ENCODE results near the gene FAM227A.
"Not testable (repeated sequence)": the region's sequence is repeated elsewhere in the genome, so short reads cannot be mapped to it uniquely, and the experiment has no call there.

The FAM227A gene

DNA sequence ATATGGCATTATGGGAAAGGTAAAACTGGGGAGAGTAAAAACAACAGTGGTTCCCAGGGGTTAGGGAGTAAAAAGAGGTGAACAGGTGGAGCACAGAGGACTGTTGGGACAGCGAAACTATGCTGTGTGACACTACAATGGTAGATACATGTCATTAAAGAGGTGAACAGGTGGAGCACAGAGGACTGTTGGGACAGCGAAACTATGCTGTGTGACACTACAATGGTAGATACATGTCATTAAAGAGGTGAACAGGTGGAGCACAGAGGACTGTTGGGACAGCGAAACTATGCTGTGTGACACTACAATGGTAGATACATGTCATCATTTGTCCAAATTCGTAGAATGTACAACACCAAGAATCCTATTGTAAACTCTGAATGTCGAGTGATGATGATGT is 11.9 kb downstream of the FAM227A start:
- H3K4me1 Mint-ChIP-seq (ENCODE audit: low read depth); DNase-seq (ENCODE audit: low spot score); H3K36me3 Mint-ChIP-seq (ENCODE audit: low read depth); H3K27ac Mint-ChIP-seq; H3K9me3 Mint-ChIP-seq; H3K4me3 Mint-ChIP-seq: not testable (repeated sequence)
- H3K27me3 Mint-ChIP-seq (ENCODE audit: low read depth): peaks cover 12% of the 10 kb centered on the region

DNA sequence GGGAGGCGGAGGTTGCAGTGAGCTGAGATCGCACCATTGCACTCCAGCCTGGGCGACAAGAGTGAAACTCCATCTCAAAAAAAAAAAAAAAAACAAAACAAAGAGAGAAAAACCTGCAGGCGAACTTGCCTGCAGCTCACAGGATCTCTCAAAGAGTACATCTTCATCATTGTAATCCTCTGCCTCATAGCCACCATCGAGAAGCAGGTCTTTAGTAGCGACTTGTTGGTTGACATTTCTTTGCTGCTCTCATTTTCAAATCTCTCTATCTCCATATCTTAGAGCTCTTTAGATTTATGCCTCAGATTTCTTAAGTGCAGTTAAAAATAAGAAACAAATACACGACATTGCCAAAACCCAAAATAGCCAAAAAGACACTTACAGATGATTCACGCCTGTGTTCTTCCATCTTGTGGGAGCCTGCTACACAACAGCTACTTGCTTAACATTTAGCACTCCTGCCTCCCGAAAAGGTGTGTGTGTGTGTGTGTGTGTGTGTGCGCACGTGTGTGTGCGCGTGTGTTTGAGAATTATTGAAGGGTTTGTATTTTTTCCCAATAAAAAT is 14.6 kb downstream of the FAM227A start:
- H3K9me3 Mint-ChIP-seq: no peaks in the 10 kb centered on the region
- no peaks in the 10 kb centered on the region for H3K4me1 Mint-ChIP-seq (ENCODE audit: low read depth)
- peaks cover 10% of the 10 kb centered on the region for H3K27me3 Mint-ChIP-seq (ENCODE audit: low read depth)
- no peaks in the 10 kb centered on the region for H3K36me3 Mint-ChIP-seq (ENCODE audit: low read depth)
- H3K27ac Mint-ChIP-seq: no peak overlapping the region
- DNase-seq (ENCODE audit: low spot score): no peak
- no peak overlapping the region for H3K4me3 Mint-ChIP-seq

DNA sequence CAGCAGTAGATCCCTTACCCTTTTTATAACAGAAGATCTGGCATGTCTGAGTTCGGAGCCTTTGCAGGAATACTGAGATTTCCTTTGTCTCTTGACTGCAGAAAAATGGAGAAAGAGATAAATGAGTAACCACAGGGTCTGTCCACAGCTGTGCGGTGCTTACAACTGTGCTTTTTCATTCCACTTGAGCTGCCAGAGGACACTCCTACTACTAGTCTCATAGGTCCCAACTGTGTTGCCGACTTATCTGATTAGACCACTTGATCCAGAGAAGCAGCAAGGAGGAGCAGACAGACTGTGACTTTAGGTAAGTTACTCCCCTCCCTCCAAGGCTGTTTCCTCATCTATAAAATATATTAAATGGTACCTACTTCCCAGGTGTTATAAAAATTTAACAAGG is 17.5 kb downstream of the FAM227A start:
- Mint-ChIP-seq H3K4me3 (no peak overlapping the region), H3K27ac (no peak overlapping the region), H3K4me1 (ENCODE audit: low read depth) (no peaks in the 10 kb centered on the region), H3K9me3 (no peaks in the 10 kb centered on the region), H3K27me3 (ENCODE audit: low read depth) (peaks cover 14% of the 10 kb centered on the region), H3K36me3 (ENCODE audit: low read depth) (no peaks in the 10 kb centered on the region)
- DNase-seq (ENCODE audit: low spot score): no peak

DNA sequence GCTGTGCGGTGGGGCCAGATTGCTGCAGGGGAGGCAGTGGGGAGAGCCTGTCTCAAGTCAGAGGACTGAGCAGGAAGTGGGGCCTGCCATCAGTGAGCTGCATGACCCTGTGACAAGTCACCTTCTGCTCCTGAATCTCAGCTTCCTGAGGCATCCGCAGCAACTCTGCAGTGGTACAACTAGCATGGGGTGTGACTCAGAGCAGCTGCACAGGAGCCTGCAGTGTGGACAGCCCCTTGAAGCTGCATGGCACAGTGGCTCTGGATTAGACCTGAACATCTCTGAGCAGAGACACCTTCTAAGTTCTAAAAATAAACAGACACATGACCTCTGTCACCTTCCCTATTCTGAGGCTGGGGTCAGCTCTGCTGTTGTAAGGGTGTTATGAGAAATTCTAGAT is 18.0 kb downstream of the FAM227A start:
- H3K27me3 Mint-ChIP-seq (ENCODE audit: low read depth): peaks cover 14% of the 10 kb centered on the region
- no peaks in the 10 kb centered on the region for H3K9me3 Mint-ChIP-seq
- H3K36me3 Mint-ChIP-seq (ENCODE audit: low read depth): no peaks in the 10 kb centered on the region
- H3K4me1 Mint-ChIP-seq (ENCODE audit: low read depth): no peaks in the 10 kb centered on the region
- H3K4me3 Mint-ChIP-seq: no peak overlapping the region
- H3K27ac Mint-ChIP-seq: no peak overlapping the region
- DNase-seq (ENCODE audit: low spot score): no peak

DNA sequence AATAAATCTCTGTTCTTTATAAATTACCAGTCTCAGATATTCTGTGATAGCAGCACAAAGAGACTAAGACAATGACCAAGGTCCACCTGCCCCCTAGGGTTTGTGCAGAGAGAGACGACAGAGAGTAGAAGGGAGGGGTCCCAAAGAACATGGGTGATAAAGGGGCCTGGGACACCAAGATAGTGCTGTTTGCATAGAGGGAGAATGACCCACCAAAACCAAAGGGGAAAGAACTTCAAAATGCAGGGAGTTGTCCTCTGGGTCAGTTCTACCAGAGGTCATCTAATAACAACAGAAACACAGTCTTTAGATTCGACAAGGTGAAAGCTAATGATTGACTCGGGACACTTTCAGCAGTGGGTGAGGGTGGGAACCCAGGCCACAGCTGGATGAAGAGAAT is 23.7 kb downstream of the FAM227A start:
- Mint-ChIP-seq H3K27ac (no peak overlapping the region), H3K4me1 (ENCODE audit: low read depth) (peaks cover 15% of the 10 kb centered on the region), H3K9me3 (no peaks in the 10 kb centered on the region), H3K36me3 (ENCODE audit: low read depth) (no peaks in the 10 kb centered on the region), H3K27me3 (ENCODE audit: low read depth) (peaks cover 4% of the 10 kb centered on the region), H3K4me3 (no peak overlapping the region)
- no peak for DNase-seq (ENCODE audit: low spot score)

DNA sequence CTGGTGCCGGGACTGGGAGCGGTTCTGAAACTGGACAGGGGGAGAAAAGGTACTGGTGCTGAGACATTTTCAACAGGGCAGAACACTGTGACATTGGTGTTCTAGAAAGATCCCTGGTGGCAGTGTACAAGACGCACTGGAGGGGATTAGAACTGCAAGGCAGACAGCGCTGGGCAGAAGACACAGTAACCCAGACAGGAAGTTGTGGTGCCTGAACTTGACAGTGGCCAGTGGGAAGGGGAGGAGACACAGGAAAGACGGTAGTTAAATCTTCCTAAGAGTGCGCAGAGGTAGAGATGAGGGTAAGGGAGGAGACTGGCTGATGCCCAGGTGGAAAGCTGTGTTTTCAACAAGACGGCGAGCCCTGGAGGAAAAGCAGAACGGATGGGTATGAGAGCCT is 24.5 kb downstream of the FAM227A start:
- peaks cover 15% of the 10 kb centered on the region for H3K4me1 Mint-ChIP-seq (ENCODE audit: low read depth)

DNA sequence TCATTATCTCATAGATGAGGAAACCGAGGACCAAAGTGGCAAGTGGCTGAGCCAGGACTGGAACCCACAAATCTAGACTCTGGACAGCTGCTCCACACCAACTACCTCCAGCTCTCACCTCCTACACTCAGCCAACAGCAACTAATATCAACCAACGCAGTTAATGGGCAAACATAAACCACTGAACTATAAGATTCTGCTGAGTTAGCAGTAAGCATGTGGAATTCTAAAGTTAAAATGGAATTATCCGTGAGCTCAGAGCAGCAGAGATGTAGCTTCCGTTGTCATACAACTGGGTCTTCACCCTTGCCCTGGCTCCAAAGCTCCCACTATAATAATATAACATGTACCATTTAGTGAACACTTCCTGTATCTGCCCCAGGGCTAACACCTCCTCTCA is 27.1 kb downstream of the FAM227A start:
- no peak for DNase-seq (ENCODE audit: low spot score)

More for the DNA sequence above, 24.5 kb downstream of the FAM227A start:
- DNase-seq (ENCODE audit: low spot score): no peak
- H3K27ac Mint-ChIP-seq: no peak overlapping the region
- H3K4me3 Mint-ChIP-seq: peak overlapping the region; percentile 27
- H3K36me3 Mint-ChIP-seq (ENCODE audit: low read depth): no peaks in the 10 kb centered on the region
- H3K9me3 Mint-ChIP-seq: no peaks in the 10 kb centered on the region
- peaks cover 4% of the 10 kb centered on the region for H3K27me3 Mint-ChIP-seq (ENCODE audit: low read depth)

DNA sequence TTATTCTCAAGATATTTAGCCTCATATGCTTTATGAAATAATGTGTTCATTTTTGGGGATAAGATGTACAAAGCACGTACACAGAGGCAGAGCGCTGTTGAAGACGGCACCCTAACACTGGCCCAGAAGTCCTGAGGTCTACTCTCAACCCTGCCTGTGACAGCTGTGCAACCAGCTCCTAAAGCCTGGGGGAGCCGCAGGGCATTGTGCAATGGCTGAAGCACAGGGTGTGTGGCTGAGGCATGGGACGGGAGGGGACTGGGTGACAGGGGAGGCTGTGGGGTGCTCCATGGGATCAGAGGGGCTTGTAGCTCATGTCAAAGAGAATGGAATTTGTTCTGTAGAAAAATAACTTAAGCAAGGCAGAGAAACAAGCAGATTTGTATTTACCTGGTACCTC is 27.7 kb downstream of the FAM227A start:
- Mint-ChIP-seq H3K4me1 (ENCODE audit: low read depth) (peaks cover 15% of the 10 kb centered on the region), H3K27me3 (ENCODE audit: low read depth) (no peaks in the 10 kb centered on the region), H3K4me3 (no peak overlapping the region), H3K27ac (no peak overlapping the region), H3K9me3 (no peaks in the 10 kb centered on the region), H3K36me3 (ENCODE audit: low read depth) (no peaks in the 10 kb centered on the region)
- DNase-seq (ENCODE audit: low spot score): no peak

More for the DNA sequence above, 27.1 kb downstream of the FAM227A start:
- Mint-ChIP-seq H3K27ac (no peak overlapping the region), H3K9me3 (no peaks in the 10 kb centered on the region), H3K36me3 (ENCODE audit: low read depth) (no peaks in the 10 kb centered on the region), H3K27me3 (ENCODE audit: low read depth) (no peaks in the 10 kb centered on the region), H3K4me3 (no peak overlapping the region), H3K4me1 (ENCODE audit: low read depth) (peaks cover 15% of the 10 kb centered on the region)

DNA sequence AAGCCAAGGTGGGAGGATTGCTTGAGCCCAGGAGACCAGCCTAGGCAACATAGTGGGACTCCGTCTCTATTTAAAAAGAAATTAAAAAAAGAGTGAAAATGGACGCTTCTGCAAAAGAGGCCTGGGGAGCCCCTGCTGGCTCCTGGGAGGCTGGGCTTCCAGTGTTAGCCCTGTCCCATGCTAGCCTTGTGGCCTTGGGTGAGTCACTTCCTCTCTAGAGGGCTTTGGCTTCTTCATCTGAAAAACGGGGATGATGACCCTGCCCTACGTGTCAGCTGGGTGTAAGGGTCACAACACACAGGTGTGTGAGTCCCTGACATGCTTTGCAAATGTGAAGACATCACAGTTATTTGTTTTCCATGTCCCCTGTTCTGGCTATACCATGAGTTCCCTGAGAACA is 32.8 kb downstream of the FAM227A start:
- DNase-seq (ENCODE audit: low spot score): no peak
- Mint-ChIP-seq H3K9me3 (peaks cover 7% of the 10 kb centered on the region), H3K4me1 (ENCODE audit: low read depth) (no peaks in the 10 kb centered on the region), H3K27ac (no peak overlapping the region), H3K4me3 (no peak overlapping the region), H3K27me3 (ENCODE audit: low read depth) (peaks cover 2% of the 10 kb centered on the region), H3K36me3 (ENCODE audit: low read depth) (no peaks in the 10 kb centered on the region)

DNA sequence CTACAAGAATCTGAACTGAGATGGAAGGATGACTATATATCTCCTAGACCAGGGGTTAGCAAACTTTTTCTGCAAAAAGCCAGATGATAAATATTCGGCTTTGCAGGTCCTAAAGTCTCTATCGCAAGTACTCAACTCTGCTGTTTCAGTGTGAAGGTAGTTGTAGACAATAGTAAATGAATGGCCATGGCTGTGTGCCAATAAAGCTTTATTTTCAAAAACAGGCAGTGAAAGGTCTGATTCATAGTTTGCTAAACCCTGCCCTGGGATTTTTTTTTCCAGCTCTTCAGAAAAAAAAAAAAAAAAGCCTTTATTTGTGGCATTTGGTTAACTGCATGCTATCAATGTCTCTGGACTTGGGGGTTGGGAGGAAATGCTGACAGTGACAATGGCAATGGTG is 37.5 kb downstream of the FAM227A start:
- Mint-ChIP-seq H3K9me3 (peaks cover 13% of the 10 kb centered on the region), H3K36me3 (ENCODE audit: low read depth) (no peaks in the 10 kb centered on the region), H3K27ac (no peak overlapping the region), H3K27me3 (ENCODE audit: low read depth) (peaks cover 7% of the 10 kb centered on the region), H3K4me3 (no peak overlapping the region), H3K4me1 (ENCODE audit: low read depth) (no peaks in the 10 kb centered on the region)
- DNase-seq (ENCODE audit: low spot score): no peak

DNA sequence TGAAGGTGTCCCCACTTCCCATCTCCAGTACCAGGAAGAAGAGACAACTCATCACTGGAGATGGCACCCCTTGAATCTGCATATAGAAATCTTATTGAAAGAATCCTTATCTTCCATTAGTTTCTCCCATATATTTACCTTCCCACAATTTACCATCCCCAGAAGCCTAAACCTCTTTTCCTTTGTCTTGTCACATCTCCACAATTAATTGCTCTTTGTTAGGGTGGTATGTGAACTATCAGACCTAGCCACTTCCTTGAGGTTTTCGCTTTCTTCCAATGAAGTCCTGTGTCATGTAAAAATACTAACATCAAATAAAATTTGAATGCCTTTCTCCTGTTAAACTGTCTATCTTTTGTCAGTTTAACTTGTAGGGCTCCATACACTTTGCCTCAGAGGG is 37.9 kb downstream of the FAM227A start:
- Mint-ChIP-seq H3K27ac (no peak overlapping the region), H3K4me3 (no peak overlapping the region), H3K27me3 (ENCODE audit: low read depth) (peaks cover 7% of the 10 kb centered on the region), H3K9me3 (peaks cover 13% of the 10 kb centered on the region), H3K36me3 (ENCODE audit: low read depth) (no peaks in the 10 kb centered on the region), H3K4me1 (ENCODE audit: low read depth) (no peaks in the 10 kb centered on the region)
- no peak for DNase-seq (ENCODE audit: low spot score)

DNA sequence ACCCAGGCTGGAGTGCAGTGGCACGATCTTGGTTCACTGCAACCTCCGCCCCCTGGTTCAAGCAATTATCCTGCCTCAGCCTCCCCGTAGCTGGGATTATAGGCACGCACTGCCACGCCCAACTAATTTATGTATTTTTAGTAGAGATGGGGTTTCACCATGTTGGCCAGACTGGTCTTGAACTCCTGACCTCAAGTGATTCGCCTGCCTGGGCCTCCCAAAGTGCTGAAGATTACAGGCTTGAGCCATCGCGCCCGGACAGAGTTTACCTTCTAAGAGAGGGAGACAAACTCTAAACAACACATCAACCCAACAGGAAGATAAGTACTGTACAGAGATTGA is 41.2 kb downstream of the FAM227A start:
- H3K9me3 Mint-ChIP-seq: peaks cover 13% of the 10 kb centered on the region
- H3K36me3 Mint-ChIP-seq (ENCODE audit: low read depth); H3K27me3 Mint-ChIP-seq (ENCODE audit: low read depth); DNase-seq (ENCODE audit: low spot score); H3K27ac Mint-ChIP-seq; H3K4me3 Mint-ChIP-seq; H3K4me1 Mint-ChIP-seq (ENCODE audit: low read depth): not testable (repeated sequence)

DNA sequence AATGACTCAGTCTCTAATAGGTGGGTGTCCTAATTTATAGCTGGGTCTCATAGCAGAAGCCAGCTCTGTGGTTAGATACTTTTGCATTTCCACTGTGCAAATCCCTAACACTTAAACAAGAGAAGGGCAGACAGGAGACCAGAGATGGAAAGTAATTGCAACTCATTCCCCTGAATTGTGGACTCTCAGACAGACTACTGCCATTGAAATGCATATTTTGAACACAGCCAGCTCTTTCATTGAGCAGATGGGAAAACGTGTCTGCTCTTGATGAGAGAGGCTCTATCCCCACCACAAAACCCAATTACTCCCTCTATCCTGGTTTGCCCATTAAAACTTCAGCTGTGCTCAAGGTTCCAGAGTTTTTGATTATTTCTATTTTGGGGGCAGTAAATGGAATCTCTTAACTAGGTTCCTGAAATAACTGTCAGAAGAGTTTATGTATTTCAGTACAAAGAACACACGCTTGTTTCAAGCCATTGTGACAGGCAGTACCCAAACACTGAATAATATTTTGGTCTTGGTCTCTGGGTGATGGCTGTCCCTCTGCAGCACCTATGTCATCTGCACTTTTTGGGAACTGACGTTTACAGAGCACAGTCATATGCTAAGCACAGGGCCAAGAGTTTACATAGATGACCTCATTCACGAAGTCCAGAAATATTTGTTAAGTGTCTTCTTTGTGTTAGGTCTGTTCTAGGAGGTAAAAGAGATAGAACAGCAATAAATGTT is 41.7 kb downstream of the FAM227A start:
- Mint-ChIP-seq H3K36me3 (ENCODE audit: low read depth) (no peaks in the 10 kb centered on the region), H3K27ac (no peak overlapping the region), H3K27me3 (ENCODE audit: low read depth) (peaks cover 7% of the 10 kb centered on the region)

DNA sequence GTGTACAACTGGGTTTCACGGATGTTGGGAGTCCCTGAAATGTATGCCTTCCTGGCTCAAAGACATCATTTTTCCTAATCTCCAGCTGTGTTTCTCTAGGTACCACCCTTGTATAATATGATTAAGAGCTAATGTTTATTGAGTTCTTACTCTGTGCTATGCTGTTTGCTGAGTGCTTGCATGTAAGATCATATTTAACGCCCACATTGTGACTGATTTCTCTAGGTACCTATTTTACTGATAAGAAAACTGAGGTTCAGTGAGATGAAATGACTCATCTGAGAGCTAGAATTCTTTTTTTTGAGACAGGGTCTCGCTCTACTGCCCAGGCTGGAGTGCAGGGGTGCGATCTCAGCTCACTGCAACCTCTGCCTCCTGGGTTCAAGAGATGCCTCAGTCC is 42.6 kb downstream of the FAM227A start:
- Mint-ChIP-seq H3K4me1 (ENCODE audit: low read depth) (no peaks in the 10 kb centered on the region), H3K27me3 (ENCODE audit: low read depth) (peaks cover 5% of the 10 kb centered on the region), H3K9me3 (peaks cover 8% of the 10 kb centered on the region), H3K27ac (no peak overlapping the region), H3K4me3 (no peak overlapping the region), H3K36me3 (ENCODE audit: low read depth) (no peaks in the 10 kb centered on the region)
- DNase-seq (ENCODE audit: low spot score): no peak

More for the DNA sequence above, 41.7 kb downstream of the FAM227A start:
- H3K9me3 Mint-ChIP-seq: peaks cover 13% of the 10 kb centered on the region
- H3K4me3 Mint-ChIP-seq: no peak overlapping the region
- DNase-seq (ENCODE audit: low spot score): no peak
- H3K4me1 Mint-ChIP-seq (ENCODE audit: low read depth): no peaks in the 10 kb centered on the region

All from T-helper 2 cell treated with Interferon-gamma antibody and Interleukin-4, amounts not matched to agents 5 μg/mL and 100 μg/mL, for 36 hours (primary cell).